Prostate gland (tissue), 2 donors: Measurements from ENCODE around the gene GASK1A. TPM values are rescaled to one million over a fixed set of nuclear protein-coding genes. Genes with fewer than 3 reads are reported as not detected.

Source experiments
- DNase-seq: peaks from one replicate; pipeline ENCODE4 v3.0.0-alpha.2; 2019; ENCODE audit warnings: low spot score
- H3K27ac ChIP-seq, 2 donors: fragments of 200-600 bp; sonication (generic); 2 replicates each; pipeline ENCODE4 v1.5.1; 2017 to 2019
- H3K27me3 ChIP-seq: fragments of 200-600 bp; sonication (generic); replicated peaks from 2 replicates; pipeline ENCODE4 v1.5.1; 2019; ENCODE audit not compliant: insufficient read depth
- H3K36me3 ChIP-seq, 2 donors: fragments of 200-600 bp; sonication (generic); 1 replicate in 1 of 2; 2 replicates in 1 of 2; pipeline versions ENCODE4 v1.5.1 to v1.8.1; 2017 to 2019
- H3K4me1 ChIP-seq: fragments of 200-600 bp; sonication (generic); replicated peaks from 2 replicates; pipeline ENCODE4 v1.5.1; 2019
- H3K4me3 ChIP-seq, 2 donors: fragments of 200-600 bp; sonication (generic); 2 replicates each; pipeline ENCODE4 v1.5.1; 2017 to 2019
- H3K9me3 ChIP-seq: fragments of 200-600 bp; sonication (generic); 2 replicates; pipeline ENCODE4 v1.5.1; 2017
- CTCF ChIP-seq, 4 experiments: fragments of 200-600 bp in 2 of 4; fragments of 450-650 bp in 2 of 4; sonication (generic) in 2 of 4; IDR thresholded peaks; 1 replicate in 3 of 4; 2 replicates in 1 of 4; pipeline ENCODE4 v1.5.1; 2016 to 2019; ENCODE audit warnings: antibody characterized with exemption in 4 of 4, mild to moderate bottlenecking in 2 of 4, moderate library complexity in 2 of 4
- POLR2A ChIP-seq: fragments of 450-650 bp; IDR thresholded peaks from one replicate; pipeline ENCODE4 v1.6.1; 2016; ENCODE audit warnings: antibody characterized with exemption, mild to moderate bottlenecking
- POLR2AphosphoS5 ChIP-seq: sonication (generic); formaldehyde crosslinking; IDR thresholded peaks from one replicate; pipeline ENCODE4 v1.6.1; 2017; ENCODE audit warnings: antibody characterized with exemption
- WGBS: methylation state at CpG from one replicate; pipeline ENCODE4 v1.1.5; 2018; 5-methylcytosine and 5-hydroxymethylcytosine counted together
- intact Hi-C: fragments of 100-400 bp; cut with DNase I; formaldehyde crosslinking; loops from one replicate; pipeline ENCODE4 v1.14.2; 2022
- total RNA-seq, 2 donors: library from RNA; depleted of rRNA; stranded (reverse); fragments of >200 nt; gene quantifications; one replicate each; pipeline ENCODE4 v1.1.0, GENCODE V29; 2016

GASK1A gene
- total RNA-seq, 2 donors from 2014 or later, result 4.7 to 17.5 TPM

GRCh38 chr3:43031485-43031884 lies 52.4 kb downstream of the GASK1A start:
- Histone ChIP-seq H3K27me3 (no peaks in the 10 kb centered on the region), H3K9me3 (no peaks in the 10 kb centered on the region), H3K36me3 (no peaks in the 10 kb centered on the region), H3K27ac (no peak overlapping the region), H3K4me1 (no peaks in the 10 kb centered on the region), H3K4me3 (no peak overlapping the region)
- no peak for TF ChIP-seq POLR2AphosphoS5
- TF ChIP-seq POLR2A, result no peak
- no peak for TF ChIP-seq CTCF (IDR thresholded peaks at IDR 0.05)
- no peak for DNase-seq
- 46% methylated on average over 4 of the region's 4 CpGs for WGBS
- intact Hi-C loops, result no loop called here

GRCh38 chr3:43031889-43032545 lies 52.9 kb downstream of the GASK1A start:
- Histone ChIP-seq H3K27ac (no peak overlapping the region), H3K27me3 (no peaks in the 10 kb centered on the region), H3K4me1 (no peaks in the 10 kb centered on the region), H3K4me3 (no peak overlapping the region), H3K9me3 (no peaks in the 10 kb centered on the region), H3K36me3 (no peaks in the 10 kb centered on the region)
- no peak for DNase-seq
- TF ChIP-seq CTCF (IDR thresholded peaks at IDR 0.05) (no peak), POLR2AphosphoS5 (no peak), POLR2A (no peak)
- WGBS, result 97% methylated on average over 16 of the region's 16 CpGs
- intact Hi-C loops, result no loop called here

GRCh38 chr3:43032646-43033628 lies 53.8 kb downstream of the GASK1A start:
- Histone ChIP-seq H3K9me3 (no peaks in the 10 kb centered on the region), H3K36me3 (no peaks in the 10 kb centered on the region), H3K27ac (no peak overlapping the region), H3K4me3 (no peak overlapping the region), H3K4me1 (no peaks in the 10 kb centered on the region), H3K27me3 (no peaks in the 10 kb centered on the region)
- intact Hi-C loops, result no loop called here
- TF ChIP-seq CTCF (IDR thresholded peaks at IDR 0.05), result no peak
- no peak for DNase-seq
- WGBS, result 94% methylated on average over 19 of the region's 23 CpGs

GRCh38 chr3:43034200-43034599 lies 55.1 kb downstream of the GASK1A start:
- DNase-seq, result no peak
- no peaks in the 10 kb centered on the region for H3K27me3 ChIP-seq
- no peak overlapping the region for H3K27ac ChIP-seq
- H3K9me3 ChIP-seq, result no peaks in the 10 kb centered on the region
- intact Hi-C loops, result no loop called here
- H3K4me1 ChIP-seq, result no peaks in the 10 kb centered on the region
- no peak overlapping the region for H3K4me3 ChIP-seq
- TF ChIP-seq POLR2AphosphoS5 (no peak), CTCF (IDR thresholded peaks at IDR 0.05) (no peak)
- 70% methylated on average over 4 of the region's 4 CpGs for WGBS
- no peaks in the 10 kb centered on the region for H3K36me3 ChIP-seq
